Glomerular visceral epithelial cell (primary cell): ENCODE data around the gene IL31RA.
A peak's percentile ranks its signal among the peaks of the same experiment; 100 is the strongest.

Experiments used
- DNase-seq: peaks from one replicate; pipeline ENCODE4 v3.0.0-alpha.2; 2016; ENCODE audit errors: extremely low spot score

IL31RA gene

DNA sequence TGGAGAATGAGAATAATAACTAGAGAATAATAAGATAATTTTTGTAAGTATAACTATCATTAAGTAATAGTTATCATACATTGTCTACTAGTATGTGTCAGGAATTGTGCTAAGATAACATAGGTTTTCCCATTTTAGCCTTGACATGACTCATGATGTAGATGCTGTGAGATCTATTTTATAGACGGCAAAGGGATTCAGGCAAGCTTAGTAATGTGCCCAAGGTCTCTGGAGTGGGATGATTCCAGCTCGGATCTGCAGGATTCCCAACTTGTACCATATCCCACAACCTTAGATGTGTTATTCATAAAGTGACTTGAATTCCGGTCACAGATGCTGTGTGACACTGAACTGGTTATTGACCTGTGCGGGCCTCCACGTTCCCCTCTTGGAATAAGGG, 51.5 kb downstream of the IL31RA start:
- DNase-seq = no peak

DNA sequence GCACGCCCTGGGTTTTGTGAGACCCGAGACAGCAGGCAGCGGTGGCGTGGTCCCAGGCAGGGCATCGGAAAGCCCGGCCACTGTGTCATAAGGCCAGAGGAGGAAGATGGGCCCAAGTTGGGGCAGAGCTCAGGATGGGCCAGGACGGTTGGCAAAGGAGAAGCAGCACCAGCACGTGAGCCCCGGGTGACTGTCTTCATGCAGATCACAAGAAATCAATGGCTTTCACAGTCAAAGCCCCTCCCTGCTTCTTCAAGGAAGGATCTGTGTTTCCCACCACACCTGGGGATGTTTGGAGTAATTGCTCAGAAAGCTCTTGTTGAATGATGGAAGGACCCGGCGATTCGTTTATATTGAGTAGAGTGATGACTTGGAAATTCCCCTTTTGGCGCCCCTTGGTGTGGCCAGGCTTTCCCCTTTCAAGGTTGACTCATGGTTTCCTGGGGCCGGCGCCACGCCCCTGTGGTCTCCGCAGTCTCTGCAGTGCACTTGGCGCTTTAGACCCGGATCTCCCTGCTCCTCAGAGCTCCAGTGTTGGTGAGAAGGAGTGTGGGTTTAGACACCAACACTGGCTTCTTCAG, 52.1 kb downstream of the IL31RA start:
- peak; percentile 73 for DNase-seq

DNA sequence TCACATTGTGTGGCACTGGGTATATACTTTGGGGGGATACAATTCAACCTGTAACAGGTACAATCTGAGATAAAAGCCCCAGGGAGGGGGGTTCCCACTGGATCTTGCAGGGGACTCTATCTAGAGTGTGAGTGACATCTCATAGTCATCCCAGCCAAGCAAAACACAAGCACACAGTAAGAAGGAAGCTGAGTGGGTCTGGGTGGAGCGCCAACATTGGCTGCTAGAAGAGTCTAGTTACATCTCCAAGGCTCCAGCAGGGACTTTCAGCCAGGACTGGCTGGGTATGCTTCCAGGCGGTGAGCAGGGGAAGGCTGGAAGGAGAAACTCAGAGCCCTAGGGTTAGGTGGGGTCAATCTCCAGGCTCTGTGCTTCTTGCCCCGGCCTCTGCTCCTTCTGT, 53.0 kb downstream of the IL31RA start:
- no peak for DNase-seq

DNA sequence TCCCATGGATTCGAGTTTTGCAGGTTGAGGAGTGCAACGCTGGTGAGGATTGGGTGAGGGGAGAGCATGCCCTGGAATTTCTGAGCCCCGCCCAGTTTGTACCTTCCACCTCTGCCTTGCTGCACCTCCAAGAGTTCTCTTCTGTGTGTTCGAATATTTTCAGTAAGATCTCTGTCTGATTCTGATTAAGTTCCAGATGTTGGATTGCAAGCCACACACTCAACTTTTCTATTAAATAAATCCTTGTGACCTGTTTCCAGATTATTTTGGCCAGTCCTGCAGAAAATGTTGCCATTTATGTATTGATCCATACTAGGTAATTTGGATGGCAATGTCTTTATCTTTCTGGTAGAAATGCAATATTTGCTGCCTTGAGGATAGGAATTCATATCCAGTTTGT, 54.1 kb downstream of the IL31RA start:
- DNase-seq = no peak

DNA sequence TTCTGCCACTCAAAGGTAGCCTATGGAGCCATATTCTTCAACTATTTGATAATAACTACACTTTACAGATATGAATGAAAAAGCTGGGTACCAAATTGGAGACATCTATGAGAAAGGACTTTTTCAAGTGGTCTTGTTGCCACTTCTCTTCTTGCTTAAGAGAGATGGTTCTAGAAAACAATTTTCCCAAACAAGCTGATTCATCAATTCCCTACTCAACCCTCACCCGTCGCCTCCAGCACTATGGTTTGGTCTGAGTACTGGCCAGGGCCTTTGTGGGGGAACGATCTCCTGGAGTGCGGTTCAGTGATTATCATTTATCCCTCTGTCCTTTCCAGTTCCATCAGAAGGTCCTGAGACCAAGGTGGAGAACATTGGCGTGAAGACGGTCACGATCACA, 56.8 kb downstream of the IL31RA start:
- no peak for DNase-seq

DNA sequence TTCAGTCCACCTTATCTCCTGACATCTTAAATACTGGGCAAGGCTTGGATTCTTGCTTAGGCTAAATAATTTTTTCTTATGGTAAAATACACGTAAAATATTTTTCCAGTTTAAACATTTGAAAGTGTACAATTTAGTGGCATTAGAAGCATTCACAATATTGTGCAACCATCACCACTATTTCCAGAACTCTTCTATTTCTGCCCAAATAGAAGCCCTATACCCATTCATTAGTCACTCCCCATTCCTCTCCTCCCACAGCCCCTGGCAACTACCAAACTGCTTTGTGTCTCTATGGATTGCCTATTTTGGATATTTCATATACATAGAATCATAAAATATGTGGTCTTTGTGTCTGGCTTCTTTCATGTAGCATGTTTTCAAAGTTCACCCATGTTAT, 57.6 kb downstream of the IL31RA start:
- no peak for DNase-seq

DNA sequence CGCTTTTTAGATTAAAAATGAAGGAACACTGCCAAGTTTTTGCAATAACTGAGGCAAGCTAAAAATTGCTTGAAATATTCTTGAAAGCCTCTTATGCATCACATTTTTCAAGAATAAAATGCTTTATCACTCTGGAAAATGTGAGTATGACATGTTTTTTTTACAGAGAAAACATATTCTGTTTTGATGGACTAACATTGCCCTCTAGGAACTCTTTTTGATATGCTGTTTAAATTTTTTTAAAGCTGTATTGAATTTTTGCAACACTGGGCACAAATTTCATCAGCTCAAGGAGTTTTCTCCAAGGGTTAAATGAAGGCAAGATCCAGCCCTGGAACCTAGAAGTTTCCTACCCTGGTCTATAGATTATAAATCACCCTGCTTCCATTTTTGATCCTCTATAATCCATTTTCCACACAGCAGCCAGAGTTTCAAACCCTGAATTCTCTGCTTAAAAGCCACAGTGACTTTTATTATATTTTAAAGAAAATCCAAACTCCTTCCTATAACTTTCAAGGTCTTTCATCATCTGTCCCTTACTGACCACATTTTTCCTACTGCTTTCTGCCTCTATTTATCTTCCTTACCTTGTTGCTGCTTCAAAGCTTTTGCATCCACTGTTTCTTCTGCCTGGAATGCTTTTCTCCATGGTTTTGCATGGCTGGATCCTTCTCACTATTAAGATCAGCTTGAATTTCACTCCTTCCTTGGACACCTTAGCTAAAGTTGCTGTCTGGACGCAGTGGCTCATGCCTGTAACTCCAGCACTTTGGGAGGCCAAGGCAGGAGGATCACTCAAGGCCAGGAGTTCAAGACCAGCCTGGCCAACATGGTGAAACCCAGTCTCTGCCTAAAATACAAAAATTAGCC, 60.9 kb downstream of the IL31RA start:
- no peak for DNase-seq

DNA sequence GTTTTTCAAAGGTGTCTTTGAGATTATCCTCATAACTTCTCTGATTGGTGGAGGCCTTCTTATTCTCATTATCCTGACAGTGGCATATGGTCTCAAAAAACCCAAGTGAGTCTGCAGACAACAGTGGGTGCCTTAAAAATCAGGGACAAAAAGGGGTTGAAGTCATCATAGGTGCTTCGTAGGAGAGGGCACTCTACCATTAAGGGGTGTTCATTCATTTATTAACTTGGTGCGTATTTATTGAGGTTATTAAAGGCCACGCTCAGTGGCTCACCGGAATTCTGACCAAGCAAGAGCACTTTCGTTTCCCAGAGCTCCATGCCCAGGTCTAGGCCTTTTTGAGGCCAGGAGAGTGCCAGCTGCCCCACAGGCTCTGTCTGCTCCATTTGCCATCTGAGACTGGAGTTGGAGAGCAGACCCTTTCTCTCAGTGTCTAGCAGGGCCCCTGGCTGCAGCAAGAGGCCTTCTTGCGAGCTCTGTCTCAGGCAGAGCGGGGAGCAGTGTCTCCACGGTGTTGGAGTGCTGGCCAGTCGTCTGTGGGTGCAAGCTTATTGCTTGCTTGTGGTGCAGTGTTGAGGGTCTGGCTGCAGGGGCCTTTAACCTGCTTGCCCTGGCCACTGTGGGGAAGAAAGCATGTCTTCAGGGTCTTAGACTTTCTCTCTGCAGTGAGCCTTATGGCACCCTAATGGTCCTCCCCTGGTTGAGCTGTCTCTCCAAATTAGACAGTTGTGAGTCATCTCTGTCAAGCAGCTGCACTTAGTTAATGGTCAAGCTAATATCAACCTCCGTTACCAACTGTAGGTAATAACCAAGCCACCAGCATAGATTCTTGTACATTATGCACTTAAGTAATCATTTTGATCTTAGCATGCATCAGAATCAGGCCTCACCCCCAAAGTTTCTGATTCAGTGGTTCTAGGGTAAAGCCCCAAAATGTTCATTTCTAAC, 62.6 kb downstream of the IL31RA start:
- peak; percentile 76 for DNase-seq

DNA sequence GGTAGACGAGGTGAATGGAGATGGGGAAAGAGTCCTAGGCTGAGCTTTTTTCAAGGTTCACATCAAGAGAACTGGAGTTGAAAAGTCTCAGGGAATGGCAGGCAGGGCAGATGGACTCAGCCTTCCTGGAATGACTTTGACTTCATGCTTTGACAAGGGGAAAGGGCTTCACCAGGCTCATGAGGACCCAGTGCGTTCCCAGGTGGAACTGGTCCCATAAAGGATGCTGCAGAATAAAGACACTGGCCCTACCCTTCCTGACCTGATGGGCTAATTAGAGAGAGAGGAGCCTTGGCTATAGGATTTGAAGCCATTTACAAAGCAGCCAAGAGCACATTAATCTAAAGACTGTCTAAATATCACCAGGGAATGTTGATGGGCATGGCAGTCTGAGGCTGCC, 63.8 kb downstream of the IL31RA start:
- DNase-seq = no peak

DNA sequence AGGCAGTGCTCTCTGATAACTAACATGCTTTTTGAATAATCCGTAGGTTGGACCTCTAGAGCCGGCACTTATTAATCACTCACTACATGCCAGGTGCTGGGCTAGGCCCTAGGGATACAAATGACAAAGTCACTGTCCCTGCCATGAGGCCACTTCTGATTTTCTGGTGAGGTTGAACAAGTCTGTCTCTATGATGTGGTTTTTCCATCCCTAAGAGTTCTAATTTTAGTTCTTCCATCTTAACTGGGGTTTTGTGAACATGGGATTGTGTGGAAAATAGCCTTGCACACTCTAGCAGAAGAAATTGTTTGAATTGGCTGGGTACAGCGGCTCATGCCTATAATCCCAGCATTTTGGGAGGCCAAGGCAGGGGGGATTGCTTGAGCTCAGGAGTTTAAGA, 64.6 kb downstream of the IL31RA start:
- DNase-seq = no peak

DNA sequence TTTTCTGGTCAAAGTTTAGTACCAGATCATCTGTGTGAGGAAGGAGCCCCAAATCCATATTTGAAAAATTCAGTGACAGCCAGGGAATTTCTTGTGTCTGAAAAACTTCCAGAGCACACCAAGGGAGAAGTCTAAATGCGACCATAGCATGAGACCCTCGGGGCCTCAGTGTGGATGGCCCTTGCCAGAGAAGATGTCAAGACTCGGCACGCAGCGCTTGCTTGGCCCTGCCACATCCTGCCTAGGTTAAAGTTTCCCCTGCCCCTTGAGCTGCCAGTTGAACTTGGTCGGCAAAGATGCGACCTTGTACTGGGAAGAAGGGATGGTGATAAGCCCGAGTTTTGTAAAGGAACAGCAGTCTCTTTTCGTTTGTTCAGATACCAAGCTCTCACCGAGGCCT, 65.8 kb downstream of the IL31RA start:
- DNase-seq = no peak

DNA sequence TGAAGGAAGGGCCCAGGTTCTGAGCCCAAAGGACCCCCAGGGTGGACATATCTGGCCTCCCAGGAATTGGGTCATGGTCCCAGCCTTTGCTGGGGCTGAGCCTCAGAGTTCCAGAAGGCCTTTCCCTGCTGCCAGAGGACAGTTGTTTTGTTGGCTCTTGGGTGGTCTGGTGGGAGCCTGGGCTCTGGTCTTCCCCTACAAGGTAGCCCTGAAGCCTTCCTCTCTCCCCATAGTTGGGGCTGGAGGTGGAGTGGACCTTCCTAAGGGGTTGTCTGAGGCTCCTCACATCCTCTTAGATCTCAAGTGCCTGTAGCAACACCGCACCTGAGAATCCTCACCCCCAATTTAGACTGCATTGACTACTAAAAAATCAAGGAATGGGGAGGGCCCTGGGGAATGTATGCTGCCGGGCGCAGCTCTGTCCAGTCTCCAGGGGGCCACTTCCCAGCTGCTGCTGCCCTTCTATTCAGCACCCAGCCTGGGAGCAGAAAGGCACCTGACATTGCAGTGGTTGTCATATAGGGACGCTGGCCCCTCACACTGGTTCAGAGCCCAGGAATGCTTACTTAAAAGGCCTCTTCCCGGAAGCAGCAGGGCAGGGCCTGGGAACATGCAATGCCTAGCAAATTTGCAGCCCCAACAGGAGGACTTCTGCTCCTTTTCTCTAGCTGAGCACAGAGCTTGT, 66.4 kb downstream of the IL31RA start:
- DNase-seq = no peak

DNA sequence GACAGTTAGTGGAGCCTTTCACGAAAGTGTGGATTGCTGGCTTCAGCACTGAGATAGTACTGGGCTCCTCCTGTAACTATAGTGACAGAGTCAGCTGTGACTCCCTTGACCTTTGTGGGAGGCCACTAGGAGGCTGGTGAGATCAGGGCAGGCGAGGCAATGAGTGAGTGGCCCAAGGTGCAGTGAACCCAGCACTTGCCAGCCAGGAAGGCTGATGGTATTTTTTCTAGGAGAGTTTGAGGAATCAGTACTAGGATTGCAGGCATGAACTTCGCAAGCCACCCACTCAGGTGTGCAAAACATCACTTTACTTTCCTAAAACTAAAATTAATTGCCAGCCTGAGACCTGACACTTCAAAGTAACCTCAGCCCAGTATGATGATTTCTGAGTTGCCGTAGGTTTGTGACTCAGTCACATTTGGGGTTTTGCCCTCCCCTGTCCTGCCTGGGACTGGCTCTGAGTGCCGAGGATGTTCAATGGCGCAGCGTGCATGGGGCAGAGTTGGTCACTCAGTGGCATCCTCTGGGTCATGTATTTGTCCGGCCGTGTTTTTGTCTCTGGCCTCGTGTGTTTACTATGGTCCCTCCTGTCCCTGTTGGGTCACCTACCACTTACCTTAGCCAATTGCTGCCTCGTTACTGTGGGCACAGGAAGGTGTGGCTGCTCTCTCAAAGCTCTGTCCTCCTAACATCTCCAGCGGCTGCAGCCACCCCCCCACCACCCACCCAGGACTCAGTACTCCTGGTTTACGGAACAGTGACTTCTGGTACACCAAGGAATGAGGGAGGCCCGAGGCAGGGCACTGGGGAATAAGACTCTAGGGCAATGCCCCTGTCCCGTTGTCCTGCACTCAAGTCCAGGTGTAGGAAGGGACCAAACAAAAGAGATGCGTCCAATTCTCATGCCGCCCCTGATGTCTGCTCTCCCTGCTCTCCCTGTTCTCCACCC, 67.2 kb downstream of the IL31RA start:
- DNase-seq = peak; percentile 64

DNA sequence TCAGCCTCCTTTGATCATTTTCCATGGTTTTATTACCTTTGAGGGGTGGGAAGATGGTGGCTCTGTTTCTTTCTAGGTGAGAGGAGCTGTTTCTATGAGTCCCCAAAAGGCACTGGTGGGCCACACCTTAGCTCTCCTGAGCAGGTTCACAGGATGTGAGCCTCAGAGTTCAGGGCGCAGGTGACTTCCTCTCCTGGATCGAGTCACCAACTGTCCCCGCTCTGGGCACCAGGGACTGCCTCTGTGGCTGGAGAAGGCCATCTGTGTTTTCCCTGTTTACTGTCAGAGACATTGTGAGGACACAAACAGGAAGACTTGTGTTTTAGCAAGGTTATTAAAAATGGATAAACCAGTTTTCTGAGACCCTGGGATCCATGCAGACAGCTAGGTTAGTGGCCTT, 68.5 kb downstream of the IL31RA start:
- DNase-seq = no peak

DNA sequence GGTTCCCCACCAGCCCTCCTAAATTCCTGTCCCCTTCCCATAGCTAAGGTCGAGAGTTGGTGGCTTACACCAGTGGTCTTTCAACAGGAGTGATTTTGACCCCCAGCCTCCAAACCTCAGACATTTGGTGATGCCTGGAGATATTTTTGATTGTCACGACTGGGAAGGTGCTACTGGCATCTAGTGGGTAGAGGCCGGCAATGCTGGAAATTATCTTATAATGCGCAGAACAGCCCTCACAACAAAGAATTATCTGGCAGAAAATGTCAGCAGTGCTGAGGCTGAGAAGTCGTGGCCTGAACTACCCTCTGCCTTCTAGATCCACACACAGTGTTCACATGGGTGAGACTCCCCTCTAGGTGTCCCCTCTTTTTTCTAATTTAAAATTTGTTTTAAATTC, 69.6 kb downstream of the IL31RA start:
- no peak for DNase-seq

DNA sequence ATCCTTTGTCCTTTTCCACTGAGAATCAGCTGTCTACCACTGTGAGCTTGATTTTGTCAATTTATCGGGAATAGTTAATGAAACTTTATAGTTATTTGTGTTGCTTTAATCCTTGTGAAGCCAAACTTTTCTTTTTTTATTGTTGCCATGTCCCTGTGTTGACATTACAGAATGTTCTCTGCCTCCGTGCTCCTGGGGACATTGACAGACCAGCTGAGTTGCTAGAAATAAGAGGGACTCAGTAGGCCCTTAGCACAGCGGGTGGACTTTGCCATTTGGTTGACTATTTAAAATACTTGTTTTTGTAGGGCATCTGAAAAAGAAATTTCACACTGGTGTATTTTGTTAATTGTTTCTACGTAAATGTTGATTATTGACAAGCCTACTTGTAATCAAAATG, 70.5 kb downstream of the IL31RA start:
- no peak for DNase-seq

DNA sequence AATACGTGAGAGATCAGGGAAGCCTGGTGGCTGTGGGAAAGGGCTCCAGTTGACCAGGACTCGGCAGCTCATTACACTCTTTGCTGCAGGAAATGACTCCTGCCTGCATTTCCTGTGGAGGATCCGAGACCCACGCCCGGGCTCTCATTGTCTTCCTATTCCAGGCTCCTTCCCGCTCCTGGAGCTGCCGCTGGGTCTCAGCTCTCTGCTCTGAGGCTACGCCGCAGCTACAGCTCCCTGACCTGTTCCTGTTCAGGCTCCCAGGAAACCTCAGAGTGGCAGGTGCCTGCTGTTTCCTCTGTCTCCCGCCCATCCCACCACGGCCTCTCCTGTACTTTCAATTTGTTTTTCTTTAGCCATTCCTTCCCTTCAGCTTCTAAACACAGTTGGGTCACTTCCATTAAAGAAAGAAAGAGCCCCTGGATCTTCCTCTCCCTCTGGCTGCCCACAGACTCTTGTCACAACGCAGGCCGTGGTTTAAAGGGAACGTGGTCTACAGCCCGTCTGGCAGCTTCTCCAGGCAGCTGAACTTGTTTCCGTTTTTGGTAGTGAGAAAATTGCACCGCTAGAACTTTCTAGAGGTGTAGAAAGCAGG, 72.1 kb downstream of the IL31RA start:
- DNase-seq = no peak

DNA sequence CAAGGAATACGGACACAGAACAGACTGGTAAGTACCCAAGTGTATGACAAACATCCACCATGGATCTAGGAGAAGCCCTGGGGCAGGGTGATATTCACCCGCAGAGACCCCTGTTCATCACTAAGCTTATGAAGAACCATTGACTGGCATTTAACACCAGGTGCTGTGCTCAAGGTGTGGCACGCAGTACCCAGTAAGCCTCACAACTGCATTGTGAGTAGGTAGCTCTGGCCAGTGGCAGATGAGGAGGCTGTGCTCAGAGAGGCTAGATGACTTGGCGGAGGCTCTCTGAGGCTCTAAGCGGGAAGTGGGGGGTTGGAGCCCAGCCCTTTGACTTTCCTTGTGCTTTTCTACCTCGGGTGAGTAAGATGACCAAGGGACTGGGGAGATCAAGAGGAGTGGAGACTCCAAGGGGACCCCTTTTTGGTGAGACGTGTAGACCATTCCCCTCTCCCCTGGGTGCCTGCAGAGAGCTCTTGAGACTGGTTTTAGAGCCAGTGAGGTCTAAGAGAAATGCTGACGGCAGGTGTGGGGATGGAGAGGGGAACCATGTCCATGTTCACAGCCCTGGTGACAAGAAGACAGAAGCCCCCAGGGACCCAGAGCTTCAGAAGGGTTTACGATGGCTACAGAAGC, 72.8 kb downstream of the IL31RA start:
- no peak for DNase-seq

DNA sequence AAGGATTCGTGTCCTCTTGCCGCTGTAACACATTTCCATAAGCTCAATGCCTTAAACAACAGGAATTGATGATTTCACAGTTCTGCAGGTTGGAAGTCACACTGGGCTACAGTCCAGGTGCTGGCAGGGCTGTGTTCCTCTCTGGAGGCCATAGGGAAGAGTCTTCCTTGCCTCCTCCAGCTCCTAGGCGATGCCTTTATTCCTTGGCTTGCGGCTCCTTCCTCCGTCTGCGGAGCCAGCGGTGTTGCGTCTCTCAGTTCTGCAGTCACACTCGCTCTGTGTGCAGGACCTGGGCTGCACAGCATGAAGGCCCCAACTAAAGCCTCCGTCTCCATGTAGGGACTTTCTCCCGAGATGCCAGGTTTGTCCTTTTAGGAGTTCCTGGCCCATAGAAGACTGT, 73.6 kb downstream of the IL31RA start:
- no peak for DNase-seq

DNA sequence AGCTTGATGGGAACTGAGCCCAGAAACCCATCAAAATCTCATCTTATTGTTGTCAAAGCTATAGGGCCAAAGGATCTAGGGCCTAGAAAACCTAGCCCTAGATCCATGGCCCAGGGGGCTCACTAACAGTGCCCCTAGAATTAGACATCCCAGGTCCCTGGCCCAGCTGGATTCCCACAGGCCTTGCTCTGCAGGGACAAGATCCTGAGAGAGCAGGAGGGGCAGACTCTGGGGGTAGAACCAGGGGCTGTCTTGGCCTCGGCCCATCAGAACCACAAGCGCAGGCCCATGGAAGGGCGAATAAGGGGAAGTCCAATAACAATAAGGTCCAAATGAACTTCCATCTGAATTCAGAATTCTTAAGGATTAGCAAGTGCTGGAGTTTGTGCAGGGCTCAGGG, 74.0 kb downstream of the IL31RA start:
- DNase-seq = no peak
